Body of pancreas (tissue), 4 donors: ENCODE data around the gene EIF3A. TPM values are rescaled to one million over a fixed set of nuclear protein-coding genes. Genes with fewer than 3 reads are reported as not detected.
"Not testable (repeated sequence)": the region's sequence is repeated elsewhere in the genome, so short reads cannot be mapped to it uniquely, and the experiment has no call there.

Experiments used
- ATAC-seq: fragments of 150-250 bp; one replicate; pipeline ENCODE4 v1.9.1; 2016
- DNase-seq, 4 donors: peaks; one replicate each; pipeline ENCODE4 v3.0.0-alpha.2; 2019
- H3K27ac ChIP-seq, 4 donors: fragments of 200-600 bp; sonication (generic); 1 replicate in 3 of 4; 2 replicates in 1 of 4; pipeline versions ENCODE4 v1.5.1 to v1.6.1; 2016 to 2019; ENCODE audit warnings: mild to moderate bottlenecking in 1 of 4, mixed read lengths in 1 of 4, moderate library complexity in 1 of 4
- H3K27me3 ChIP-seq, 2 donors: fragments of 200-600 bp; sonication (generic); one replicate each; pipeline ENCODE4 v1.6.0; 2016; ENCODE audit warnings: mild to moderate bottlenecking in 1 of 2
- H3K36me3 ChIP-seq, 2 donors: fragments of 200-600 bp; sonication (generic); replicated peaks in 1 of 2; 2 replicates each; pipeline ENCODE4 v1.5.1; 2016; ENCODE audit warnings: low read depth in 2 of 2; ENCODE audit not compliant: insufficient read depth in 1 of 2
- H3K4me1 ChIP-seq: fragments of 200-600 bp; sonication (generic); one replicate; pipeline ENCODE4 v1.6.0; 2016
- H3K4me3 ChIP-seq, 2 donors: fragments of 200-600 bp; sonication (generic); 1 replicate in 1 of 2; 2 replicates in 1 of 2; pipeline ENCODE4 v1.5.1; 2016 to 2019
- H3K9me3 ChIP-seq, 3 donors: fragments of 200-600 bp; sonication (generic); 1 replicate in 2 of 3; 2 replicates in 1 of 3; pipeline ENCODE4 v1.5.1; 2016
- POLR2A ChIP-seq, 3 donors: fragments of 450-650 bp; IDR thresholded peaks; one replicate each; pipeline ENCODE4 v1.6.1; 2016; ENCODE audit warnings: antibody characterized with exemption in 3 of 3, mild to moderate bottlenecking in 2 of 3
- WGBS, 2 donors: methylation state at CpG; one replicate each; pipeline ENCODE4 v1.1.5; 2017; 5-methylcytosine and 5-hydroxymethylcytosine counted together
- intact Hi-C: fragments of 100-400 bp; cut with DNase I; formaldehyde crosslinking; loops from one replicate; pipeline ENCODE4 v1.15.1; 2023
- total RNA-seq, 2 donors: library from RNA; depleted of rRNA; stranded (reverse); fragments of >200 nt; gene quantifications; one replicate each; pipeline ENCODE4 v1.1.0, GENCODE V29; 2016
- TF ChIP-seq, protein P1 (sequence below), 7 experiments: fragments of 450-650 bp in 4 of 7; fragments of 200-600 bp in 3 of 7; sonication (generic) in 3 of 7; IDR thresholded peaks; one replicate each; pipeline ENCODE4 v1.5.1; 2016 to 2019; ENCODE audit warnings: antibody characterized with exemption in 7 of 7

The EIF3A gene
- total RNA-seq, 2 donors from 2014 or later: 107 to 114 TPM

GRCh38 chr10:119115926-119116325 lies 35.3 kb upstream of the EIF3A start:
- ATAC-seq (no peak), DNase-seq (no peak)
- Histone ChIP-seq H3K27me3 (no peaks in the 10 kb centered on the region), H3K4me3 (no peak overlapping the region), H3K27ac (no peak overlapping the region), H3K9me3 (no peaks in the 10 kb centered on the region), H3K4me1 (peaks cover 13% of the 10 kb centered on the region), H3K36me3 (peaks cover 0 to 5% of the 10 kb centered on the region in 2 donors)
- WGBS, 2 donors: 81 to 88% methylated on average over 9 of the region's 9 CpGs
- no peak for TF ChIP-seq POLR2A (IDR thresholded peaks at IDR 0.05)
- TF ChIP-seq, protein P1, sequence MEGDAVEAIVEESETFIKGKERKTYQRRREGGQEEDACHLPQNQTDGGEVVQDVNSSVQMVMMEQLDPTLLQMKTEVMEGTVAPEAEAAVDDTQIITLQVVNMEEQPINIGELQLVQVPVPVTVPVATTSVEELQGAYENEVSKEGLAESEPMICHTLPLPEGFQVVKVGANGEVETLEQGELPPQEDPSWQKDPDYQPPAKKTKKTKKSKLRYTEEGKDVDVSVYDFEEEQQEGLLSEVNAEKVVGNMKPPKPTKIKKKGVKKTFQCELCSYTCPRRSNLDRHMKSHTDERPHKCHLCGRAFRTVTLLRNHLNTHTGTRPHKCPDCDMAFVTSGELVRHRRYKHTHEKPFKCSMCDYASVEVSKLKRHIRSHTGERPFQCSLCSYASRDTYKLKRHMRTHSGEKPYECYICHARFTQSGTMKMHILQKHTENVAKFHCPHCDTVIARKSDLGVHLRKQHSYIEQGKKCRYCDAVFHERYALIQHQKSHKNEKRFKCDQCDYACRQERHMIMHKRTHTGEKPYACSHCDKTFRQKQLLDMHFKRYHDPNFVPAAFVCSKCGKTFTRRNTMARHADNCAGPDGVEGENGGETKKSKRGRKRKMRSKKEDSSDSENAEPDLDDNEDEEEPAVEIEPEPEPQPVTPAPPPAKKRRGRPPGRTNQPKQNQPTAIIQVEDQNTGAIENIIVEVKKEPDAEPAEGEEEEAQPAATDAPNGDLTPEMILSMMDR (IDR thresholded peaks at IDR 0.05): no peak
- intact Hi-C loops: no loop called here

- H3K36me3 ChIP-seq: peaks cover 0 to 8% of the 10 kb centered on the region in 2 donors
- H3K27me3 ChIP-seq: no peaks in the 10 kb centered on the region
- intact Hi-C loops: no loop called here
- H3K9me3 ChIP-seq: no peaks in the 10 kb centered on the region
- 78 to 89% methylated on average over 11 of the region's 11 CpGs for WGBS, 2 donors
- H3K4me3 ChIP-seq: no peak overlapping the region
- H3K27ac ChIP-seq: no peak overlapping the region
- TF ChIP-seq, protein P1 (IDR thresholded peaks at IDR 0.05): no peak
- no peak for TF ChIP-seq POLR2A (IDR thresholded peaks at IDR 0.05)
- DNase-seq (peak in 1 of 4 donors; percentile 30), ATAC-seq (no peak)
- no peaks in the 10 kb centered on the region for H3K4me1 ChIP-seq
Measured at GRCh38 chr10:119113751-119114732, 33.4 kb upstream of the EIF3A start.

GRCh38 chr10:119112056-119112455 lies 31.4 kb upstream of the EIF3A start:
- Histone ChIP-seq H3K27me3 (no peaks in the 10 kb centered on the region), H3K36me3 (peaks cover 0 to 8% of the 10 kb centered on the region in 2 donors)
- ATAC-seq: no peak

DNA sequence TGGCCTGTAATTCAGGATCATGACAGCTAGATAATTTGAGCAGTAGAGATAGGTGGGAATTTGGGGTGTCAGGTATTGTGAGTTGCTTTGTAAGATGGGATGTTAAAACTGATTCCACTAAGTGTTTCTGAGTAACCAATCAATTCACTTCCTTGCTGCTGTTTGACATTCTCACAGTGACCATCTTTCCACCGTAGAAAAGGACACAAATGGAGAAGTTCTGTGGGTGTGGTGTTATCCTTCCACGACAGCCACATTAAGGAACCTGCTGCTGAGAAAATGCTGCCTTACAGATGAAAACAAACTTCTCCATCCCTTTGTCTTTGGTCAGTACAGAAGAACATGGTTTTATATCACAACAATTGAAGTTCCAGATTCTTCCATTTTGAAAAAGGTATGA lies 27.2 kb upstream of the EIF3A start:
- WGBS, 2 donors: 76 to 90% methylated on average over 2 of the region's 2 CpGs
- DNase-seq, intact Hi-C loops, H3K27ac ChIP-seq, H3K27me3 ChIP-seq, H3K4me1 ChIP-seq, H3K4me3 ChIP-seq, ATAC-seq, H3K9me3 ChIP-seq, H3K36me3 ChIP-seq: not testable (repeated sequence)

More at GRCh38 chr10:119112056-119112455, 31.4 kb upstream of the EIF3A start:
- intact Hi-C loops: no loop called here
- H3K9me3 ChIP-seq: no peaks in the 10 kb centered on the region
- no peaks in the 10 kb centered on the region for H3K4me1 ChIP-seq
- no peak overlapping the region for H3K4me3 ChIP-seq
- no peak overlapping the region for H3K27ac ChIP-seq
- TF ChIP-seq, protein P1 (IDR thresholded peaks at IDR 0.05): no peak
- no peak for TF ChIP-seq POLR2A (IDR thresholded peaks at IDR 0.05)
- DNase-seq: no peak
- WGBS, 2 donors: 84 to 88% methylated on average over 4 of the region's 4 CpGs

GRCh38 chr10:119107106-119107505 lies 26.5 kb upstream of the EIF3A start:
- H3K4me1 ChIP-seq, H3K4me3 ChIP-seq, intact Hi-C loops, H3K36me3 ChIP-seq, DNase-seq, H3K9me3 ChIP-seq, H3K27me3 ChIP-seq, ATAC-seq, H3K27ac ChIP-seq: not testable (repeated sequence)
- 90 to 92% methylated on average over 6 of the region's 6 CpGs for WGBS, 2 donors

- H3K9me3 ChIP-seq, H3K4me3 ChIP-seq, DNase-seq, H3K36me3 ChIP-seq, H3K4me1 ChIP-seq, intact Hi-C loops, ATAC-seq, H3K27ac ChIP-seq, H3K27me3 ChIP-seq: not testable (repeated sequence)
- WGBS, 2 donors: 87 to 99% methylated on average over 7 of the region's 7 CpGs
Measured at GRCh38 chr10:119105899-119106298, 25.3 kb upstream of the EIF3A start.
